K562 (cell line): ENCODE data around the gene PARP15. TPM values are rescaled to one million over a fixed set of nuclear protein-coding genes. Genes with fewer than 3 reads are reported as not detected.

ENCODE experiments used
- ATAC-seq: fragments of 200-7000 bp; cut with Tn5 transposase; 3 replicates; pipeline ENCODE4 v1.9.1; 2020; ENCODE audit warnings: moderate library complexity
- BruUV-seq: library from RNA; stranded (reverse); fragments of 400-500 nt; replicated peaks from 2 replicates; lab custom pipeline; 2021; lab: Mats Ljungman, UMichigan
- CTCF ChIA-PET: fragments of 300-600 bp; formaldehyde crosslinking; extraction: SDS; loops from one replicate; lab custom pipeline; 2021; ENCODE audit warnings: low intra/inter-chr PET ratio; lab: Yijun Ruan, JAX
- POLR2A ChIA-PET: fragments of 300-600, 350-650 bp; sonication (Branson Sonifier 250); formaldehyde crosslinking; extraction: SDS; loops from one replicate; lab custom pipeline; 2021; ENCODE audit warnings: antibody characterized with exemption, inconsistent platforms; lab: Yijun Ruan, JAX
- DNase-seq, 4 experiments: peaks; one replicate each; pipeline versions ENCODE4 v3.0.0 to v3.0.0-alpha.2; 2011 to 2018; ENCODE audit warnings: low spot score in 3 of 4, mixed read lengths in 3 of 4; ENCODE audit errors: extremely low read depth in 1 of 4
- FAIRE-seq: peaks from 2 replicates; lab custom pipeline; 2011; peaks lifted over from hg19 to GRCh38; lab: Jason Lieb, UNC
- H2AFZ ChIP-seq: 2 replicates; pipeline ENCODE4 v1.6.0; 2011; ENCODE audit warnings: low read depth, low read length, control low read depth, inconsistent platforms
- H3K27ac ChIP-seq: fragments of 200-600 bp; 3 replicates; pipeline ENCODE4 v1.8.0; 2011; ENCODE audit warnings: low read depth, mild to moderate bottlenecking, control low read depth, inconsistent platforms, low read length, moderate library complexity, mixed read lengths; ENCODE audit errors: extremely low read depth
- H3K27me3 ChIP-seq, 2 experiments: fragments of 300-600 bp in 1 of 2; 2 replicates in 1 of 2; 3 replicates in 1 of 2; pipeline versions ENCODE4 v1.6.0 to v1.8.0; 2011; ENCODE audit warnings: inconsistent platforms in 2 of 2, low read length in 2 of 2, mild to moderate bottlenecking in 1 of 2, mixed read lengths in 1 of 2, moderate library complexity in 1 of 2; ENCODE audit not compliant: control insufficient read depth in 2 of 2, insufficient read depth in 2 of 2
- H3K36me3 ChIP-seq: fragments of 300-600 bp; 3 replicates; pipeline ENCODE4 v1.8.0; 2011; ENCODE audit warnings: mild to moderate bottlenecking, low read length, inconsistent platforms; ENCODE audit not compliant: control insufficient read depth, insufficient read depth
- H3K4me1 ChIP-seq, 2 experiments: fragments of 200-600 bp in 1 of 2; replicated peaks in 1 of 2; 2 replicates in 1 of 2; 3 replicates in 1 of 2; pipeline versions ENCODE4 v1.5.1 to v1.8.0; 2011; ENCODE audit warnings: inconsistent platforms in 2 of 2, low read length in 2 of 2, mild to moderate bottlenecking in 1 of 2, mixed read lengths in 1 of 2, moderate library complexity in 1 of 2; ENCODE audit not compliant: control insufficient read depth in 2 of 2, insufficient read depth in 2 of 2
- H3K4me2 ChIP-seq: 2 replicates; pipeline ENCODE4 v1.6.1; 2011; ENCODE audit warnings: low read length, control low read depth, inconsistent platforms, mixed read lengths; ENCODE audit not compliant: insufficient read depth
- H3K4me3 ChIP-seq: fragments of 200-600 bp; sonication (generic), shearing (Covaris generic); 2 replicates; pipeline ENCODE4 v1.5.1; 2016; ENCODE audit warnings: control low read depth, inconsistent platforms
- H3K79me2 ChIP-seq: fragments of 200-600 bp; 3 replicates; pipeline ENCODE4 v1.8.0; 2011; ENCODE audit warnings: low read length, inconsistent platforms; ENCODE audit not compliant: control insufficient read depth, insufficient read depth
- H3K9ac ChIP-seq, 2 experiments: 2 replicates each; pipeline versions ENCODE4 v1.6.0 to v1.6.1; 2011; ENCODE audit warnings: low read depth in 2 of 2, low read length in 2 of 2, control low read depth in 1 of 2, inconsistent platforms in 1 of 2, mild to moderate bottlenecking in 1 of 2, mixed read lengths in 1 of 2; ENCODE audit not compliant: insufficient read depth in 1 of 2
- H3K9me1 ChIP-seq: one replicate; pipeline ENCODE4 v1.6.0; 2011; ENCODE audit warnings: inconsistent platforms, mild to moderate bottlenecking, low read length, moderate library complexity; ENCODE audit not compliant: control insufficient read depth, insufficient read depth
- H3K9me3 ChIP-seq: replicated peaks from 2 replicates; pipeline ENCODE4 v1.5.1; 2011; ENCODE audit warnings: low read depth, low read length, inconsistent platforms; ENCODE audit not compliant: control insufficient read depth, insufficient read depth
- H4K20me1 ChIP-seq: replicated peaks from 2 replicates; pipeline ENCODE4 v1.6.1; 2011; ENCODE audit warnings: low read length, inconsistent platforms, mixed read lengths; ENCODE audit not compliant: control insufficient read depth, insufficient read depth
- CREB3 ChIP-seq: fragments of 450-650 bp; conservative IDR thresholded peaks from 2 replicates; pipeline ENCODE4 v1.6.1; 2016; ENCODE audit warnings: missing genetic modification characterization, low read depth, mild to moderate bottlenecking, missing compliant biosample characterization, moderate library complexity
- E2F3 ChIP-seq: fragments of 250-450 bp; sonication (Bioruptor Pico); IDR thresholded peaks from 2 replicates; pipeline ENCODE4 v1.4.0; 2020; ENCODE audit warnings: mild to moderate bottlenecking
- NR4A1 ChIP-seq, 2 experiments: fragments of 250-450 bp in 1 of 2; fragments of 450-650 bp in 1 of 2; sonication (Bioruptor Pico) in 1 of 2; IDR thresholded peaks; 2 replicates each; pipeline versions ENCODE4 v1.4.0 to v1.6.1; 2016 to 2020; ENCODE audit warnings: mild to moderate bottlenecking in 2 of 2, missing compliant biosample characterization in 1 of 2, missing genetic modification characterization in 1 of 2, moderate library complexity in 1 of 2
- PHB ChIP-seq: fragments of 250-450 bp; sonication (Bioruptor Pico); IDR thresholded peaks from 2 replicates; pipeline ENCODE4 v1.5.0; 2021
- PHB2 ChIP-seq: fragments of 450-650 bp; IDR thresholded peaks from 2 replicates; pipeline ENCODE4 v1.6.1; 2017; ENCODE audit warnings: low read depth
- THRB ChIP-seq: fragments of 450-650 bp; formaldehyde crosslinking; conservative IDR thresholded peaks from 2 replicates; pipeline ENCODE4 v1.4.0; 2022; ENCODE audit warnings: mild to moderate bottlenecking, missing genetic modification characterization
- XRCC3 ChIP-seq: fragments of 450-650 bp; IDR thresholded peaks from 2 replicates; pipeline ENCODE4 v1.6.1; 2017; ENCODE audit warnings: mild to moderate bottlenecking, moderate library complexity
- ZNF57 ChIP-seq: fragments of 450-650 bp; formaldehyde crosslinking; IDR thresholded peaks from 2 replicates; pipeline ENCODE4 v1.4.0; 2020; ENCODE audit warnings: mild to moderate bottlenecking, moderate library complexity
- ZNF830 ChIP-seq: fragments of 250-450 bp; sonication (Bioruptor Pico); IDR thresholded peaks from 2 replicates; pipeline ENCODE4 v1.5.0; 2021; ENCODE audit warnings: mild to moderate bottlenecking
- ZSCAN29 ChIP-seq: fragments of 450-650 bp; IDR thresholded peaks from 2 replicates; pipeline ENCODE4 v1.6.1; 2017
- WGBS: fragments of 100-300 bp; shearing (Covaris generic); methylation state at CpG from one replicate; pipeline ENCODE4 v1.1.6; 2016; ENCODE audit warnings: low coverage, mixed read lengths; ENCODE audit not compliant: insufficient coverage; ENCODE audit errors: missing lambda C conversion rate; 5-methylcytosine and 5-hydroxymethylcytosine counted together
- in situ Hi-C: fragments of 300-500 bp; cut with MboI; formaldehyde crosslinking; loops from 4 replicates; pipeline ENCODE4 v1.15.0; 2018; ENCODE audit warnings: inconsistent platforms, mixed read lengths
- intact Hi-C: fragments of 100-400 bp; cut with micrococcal nuclease; formaldehyde crosslinking; loops from 2 replicates; pipeline ENCODE4 v1.14.2; 2022
- polyA plus RNA-seq, 8 experiments: library from polyadenylated mRNA; depleted of rRNA in 4 of 8; stranded (reverse) in 5 of 8; unstranded in 3 of 8; fragments of >200 nt; fragmentation: Nextera tagmentation in 2 of 8; fragmentation: Illumina TruSeq in 1 of 8; extraction: Ambion mirVana in 2 of 8; extraction: Trizol in 1 of 8; gene quantifications; 2 replicates each; pipeline versions ENCODE4 v1.2.1 to v1.2.3, GENCODE V29; 2011 to 2014; ENCODE audit warnings: inconsistent platforms in 1 of 8, missing spikeins in 1 of 8
- total RNA-seq, 7 experiments: library from RNA; depleted of rRNA in 6 of 7; stranded (reverse); fragments of >200 nt in 6 of 7; fragmentation: Illumina TruSeq in 2 of 7; extraction: Trizol in 2 of 7; gene quantifications; 2 replicates each; pipeline versions ENCODE4 v1.2.1 to v1.2.3, GENCODE V29; 2011 to 2021; ENCODE audit warnings: low replicate concordance in 1 of 7

PARP15 gene
- total and polyA plus RNA-seq, 9 of the 15 experiments (the other 6 are each of a cell fraction or from before 2014, with no cell fraction given), result 0.05 to 0.40 (median 0.13) TPM

GRCh38 chr3:122598151-122598550, 20.7 kb downstream of the PARP15 start:
- BruUV-seq, result no TSS peak

More at GRCh38 chr3:122598151-122598550, 20.7 kb downstream of the PARP15 start:
- in situ Hi-C loops, result no loop called here
- Histone ChIP-seq H3K79me2 (no peaks in the 10 kb centered on the region), H3K36me3 (no peaks in the 10 kb centered on the region), H2AFZ (peak overlapping the region; percentile 66)
- POLR2A ChIA-PET, result interaction anchor here (0.6 kb wide), 1 partner anchor 101 kb away, joined by 3 read pairs; no protein-coding TSS in a partner anchor
- no peak for DNase-seq
- TF ChIP-seq E2F3 (CRISPR knock-in tag) (no peak), NR4A1 (CRISPR knock-in tag; IDR thresholded peaks at IDR 0.05) (no peak), NR4A1 (tag; IDR thresholded peaks at IDR 0.05) (0 out of 2 replicates have a peak, but pooled peaks have one; percentile 32), XRCC3 (no peak), ZSCAN29 (no peak), PHB2 (no peak), CREB3 (tag) (peak; percentile 80), ZNF57 (no peak), THRB (no peak), PHB (CRISPR knock-in tag) (no peak), ZNF830 (CRISPR knock-in tag) (no peak)
- TF ChIP-seq, all 486 proteins: peak for 2
- FAIRE-seq, result no peak
- Histone ChIP-seq H4K20me1 (no peaks in the 10 kb centered on the region), H3K4me1 (no peaks in the 10 kb centered on the region), H3K9me3 (no peaks in the 10 kb centered on the region), H3K27ac (no peak overlapping the region), H3K4me3 (no peak overlapping the region), H3K27me3 (no peaks in the 10 kb centered on the region), H3K9ac (no peak overlapping the region), H3K4me2 (no peak overlapping the region), H3K9me1 (no peaks in the 10 kb centered on the region)
- intact Hi-C loops, result no loop called here
- CTCF ChIA-PET, result no interaction called here
- ATAC-seq, result no peak
- 14% methylated on average over 3 of the region's 3 CpGs for WGBS
